Loucy (cell line): ENCODE data around the gene USB1.

Experiments used
- EZH2phosphoT487 ChIP-seq: fragments of 200-600 bp; IDR thresholded peaks from 2 replicates; pipeline ENCODE4 v1.6.1; 2018; ENCODE audit warnings: antibody characterized with exemption, mild to moderate bottlenecking, moderate library complexity, borderline replicate concordance
- TF ChIP-seq, protein P1 (sequence below): fragments of 200-600 bp; sonication (generic); conservative IDR thresholded peaks from 2 replicates; pipeline ENCODE4 v1.5.1; 2014; ENCODE audit warnings: mild to moderate bottlenecking, antibody characterized with exemption, low read length

DNA sequence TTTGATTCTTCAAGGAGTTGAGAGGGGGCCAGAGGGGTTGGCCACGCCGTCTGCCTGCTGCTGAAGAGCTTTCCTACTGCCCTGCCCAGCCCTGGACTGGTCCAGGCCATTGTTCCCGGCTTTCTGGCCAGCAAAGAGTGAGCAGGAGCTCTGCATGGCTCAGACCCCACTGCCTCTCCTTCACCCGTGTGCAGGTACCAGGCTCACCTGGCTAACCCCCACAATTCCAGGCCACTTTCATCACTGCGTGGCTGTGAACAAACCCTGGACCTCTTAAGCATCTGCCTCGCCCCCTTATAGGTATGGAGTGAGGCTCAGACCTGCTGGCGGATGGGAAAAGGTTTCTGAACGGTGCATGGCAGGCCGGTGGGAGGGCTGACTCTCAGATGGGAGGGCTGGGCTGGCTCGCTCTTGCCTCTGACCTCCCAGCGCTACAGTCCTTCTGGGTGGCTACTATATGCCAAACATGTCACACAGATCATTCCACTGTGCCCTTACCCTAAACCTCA lies 9.6 kb upstream of the USB1 start:
- TF ChIP-seq, protein P1, sequence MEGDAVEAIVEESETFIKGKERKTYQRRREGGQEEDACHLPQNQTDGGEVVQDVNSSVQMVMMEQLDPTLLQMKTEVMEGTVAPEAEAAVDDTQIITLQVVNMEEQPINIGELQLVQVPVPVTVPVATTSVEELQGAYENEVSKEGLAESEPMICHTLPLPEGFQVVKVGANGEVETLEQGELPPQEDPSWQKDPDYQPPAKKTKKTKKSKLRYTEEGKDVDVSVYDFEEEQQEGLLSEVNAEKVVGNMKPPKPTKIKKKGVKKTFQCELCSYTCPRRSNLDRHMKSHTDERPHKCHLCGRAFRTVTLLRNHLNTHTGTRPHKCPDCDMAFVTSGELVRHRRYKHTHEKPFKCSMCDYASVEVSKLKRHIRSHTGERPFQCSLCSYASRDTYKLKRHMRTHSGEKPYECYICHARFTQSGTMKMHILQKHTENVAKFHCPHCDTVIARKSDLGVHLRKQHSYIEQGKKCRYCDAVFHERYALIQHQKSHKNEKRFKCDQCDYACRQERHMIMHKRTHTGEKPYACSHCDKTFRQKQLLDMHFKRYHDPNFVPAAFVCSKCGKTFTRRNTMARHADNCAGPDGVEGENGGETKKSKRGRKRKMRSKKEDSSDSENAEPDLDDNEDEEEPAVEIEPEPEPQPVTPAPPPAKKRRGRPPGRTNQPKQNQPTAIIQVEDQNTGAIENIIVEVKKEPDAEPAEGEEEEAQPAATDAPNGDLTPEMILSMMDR = no peak
- no peak for TF ChIP-seq EZH2phosphoT487
